ENCODE data around the gene C22orf15.

Gene C22orf15

DNA sequence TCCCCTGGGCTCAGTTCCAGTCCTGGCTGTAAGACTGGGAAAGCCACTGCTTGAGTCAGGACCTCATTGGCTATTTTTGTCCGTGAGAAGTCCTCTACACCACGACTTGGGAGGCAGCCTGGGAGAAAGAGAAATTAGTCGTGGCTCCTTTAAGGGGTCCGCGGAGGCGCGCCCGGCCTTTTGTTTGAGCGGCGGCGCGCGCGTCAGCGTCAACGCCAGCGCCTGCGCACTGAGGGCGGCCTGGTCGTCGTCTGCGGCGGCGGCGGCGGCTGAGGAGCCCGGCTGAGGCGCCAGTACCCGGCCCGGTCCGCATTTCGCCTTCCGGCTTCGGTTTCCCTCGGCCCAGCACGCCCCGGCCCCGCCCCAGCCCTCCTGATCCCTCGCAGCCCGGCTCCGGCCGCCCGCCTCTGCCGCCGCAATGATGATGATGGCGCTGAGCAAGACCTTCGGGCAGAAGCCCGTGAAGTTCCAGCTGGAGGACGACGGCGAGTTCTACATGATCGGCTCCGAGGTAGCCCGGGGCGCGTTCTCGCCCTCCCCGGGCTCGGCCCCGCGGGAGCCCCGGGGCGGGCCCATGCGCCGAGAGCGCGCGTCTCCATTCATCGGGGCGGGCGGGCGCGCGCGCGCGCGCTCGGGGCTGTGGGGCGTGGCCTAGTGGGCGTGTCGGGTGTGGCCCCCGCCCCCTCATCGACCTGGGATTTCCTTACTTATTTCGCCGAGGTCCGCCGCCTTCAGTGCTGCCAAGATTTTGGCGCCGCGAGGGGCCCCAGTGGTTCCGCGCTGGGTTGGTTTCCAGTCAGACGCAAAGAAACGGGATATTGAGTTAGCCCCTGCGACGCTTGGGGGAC, 24.2 kb downstream of the C22orf15 start, which contains the start of gene SMARCB1:
Gene SMARCB1 (plus strand): TSS at position 215 of the 848 bp plus-strand sequence. CDS start 204 bp downstream, at position 419.
- Mint-ChIP-seq H3K27ac (peak within 1 kb of the TSS; percentile 94), H3K4me3 (peak within 1 kb of the TSS; percentile 92), H3K27me3 (no peaks in the 10 kb centered on the region), H3K36me3 (ENCODE audit: low read depth) (peaks cover 9% of the 10 kb centered on the region), H3K4me1 (ENCODE audit: low read depth) (peaks cover 44% of the 10 kb centered on the region), H3K9me3 (no peaks in the 10 kb centered on the region)

GRCh38 chr22:23787600-23787896, 24.8 kb downstream of the C22orf15 start:
- Mint-ChIP-seq H3K4me3 (peak overlapping the region; percentile 92), H3K36me3 (ENCODE audit: low read depth) (peaks cover 15% of the 10 kb centered on the region), H3K27ac (peak overlapping the region; percentile 85), H3K27me3 (no peaks in the 10 kb centered on the region), H3K9me3 (no peaks in the 10 kb centered on the region), H3K4me1 (ENCODE audit: low read depth) (peaks cover 45% of the 10 kb centered on the region)

DNA sequence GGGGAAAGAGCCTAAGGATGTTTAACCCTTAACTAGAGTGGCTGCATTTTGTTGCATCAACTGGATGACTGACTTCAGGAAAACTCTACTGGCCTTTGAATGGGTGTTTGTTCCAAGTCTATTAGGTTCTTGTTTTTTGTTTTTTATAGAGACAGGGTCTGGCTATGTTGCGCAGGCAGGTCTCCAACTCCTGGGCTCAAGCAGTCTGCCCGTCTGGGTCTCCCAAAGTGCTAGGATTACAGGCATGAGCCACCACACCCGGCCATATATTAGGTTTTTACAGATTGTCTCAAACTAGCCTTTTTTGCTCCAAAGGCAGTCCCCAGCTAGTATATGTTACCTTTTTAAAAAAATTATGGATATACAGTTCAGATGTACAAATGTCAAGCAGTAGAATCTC, 25.1 kb downstream of the C22orf15 start:
- peaks cover 18% of the 10 kb centered on the region for H3K36me3 Mint-ChIP-seq (ENCODE audit: low read depth)
- H3K9me3 Mint-ChIP-seq = no peaks in the 10 kb centered on the region
- H3K4me3 Mint-ChIP-seq = peak overlapping the region; percentile 92
- peaks cover 46% of the 10 kb centered on the region for H3K4me1 Mint-ChIP-seq (ENCODE audit: low read depth)
- H3K27me3 Mint-ChIP-seq = no peaks in the 10 kb centered on the region
- peak overlapping the region; percentile 85 for H3K27ac Mint-ChIP-seq

DNA sequence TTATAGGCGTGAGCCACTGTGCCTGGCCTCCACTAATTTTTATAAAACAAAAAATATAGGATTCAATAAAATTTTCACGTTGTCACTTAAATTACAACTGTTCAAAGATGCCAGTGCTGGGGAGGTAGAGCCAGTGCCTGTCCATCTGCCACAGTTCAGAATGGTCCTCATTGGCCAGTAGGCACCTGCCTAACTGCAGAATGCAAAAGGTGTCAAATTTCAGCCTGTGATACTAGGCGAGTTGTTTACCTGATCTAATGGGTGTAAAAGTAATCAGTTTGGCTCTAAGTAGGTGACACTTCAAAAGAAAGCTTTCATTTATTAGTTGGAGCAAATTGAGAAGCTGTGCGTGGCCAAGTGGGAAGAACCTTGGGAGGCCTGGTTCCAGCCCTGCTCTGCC, 26.3 kb downstream of the C22orf15 start:
- Mint-ChIP-seq H3K9me3 (no peaks in the 10 kb centered on the region), H3K4me3 (peak overlapping the region; percentile 8), H3K27me3 (no peaks in the 10 kb centered on the region), H3K4me1 (ENCODE audit: low read depth) (peaks cover 46% of the 10 kb centered on the region), H3K36me3 (ENCODE audit: low read depth) (peaks cover 24% of the 10 kb centered on the region), H3K27ac (no peak overlapping the region)

DNA sequence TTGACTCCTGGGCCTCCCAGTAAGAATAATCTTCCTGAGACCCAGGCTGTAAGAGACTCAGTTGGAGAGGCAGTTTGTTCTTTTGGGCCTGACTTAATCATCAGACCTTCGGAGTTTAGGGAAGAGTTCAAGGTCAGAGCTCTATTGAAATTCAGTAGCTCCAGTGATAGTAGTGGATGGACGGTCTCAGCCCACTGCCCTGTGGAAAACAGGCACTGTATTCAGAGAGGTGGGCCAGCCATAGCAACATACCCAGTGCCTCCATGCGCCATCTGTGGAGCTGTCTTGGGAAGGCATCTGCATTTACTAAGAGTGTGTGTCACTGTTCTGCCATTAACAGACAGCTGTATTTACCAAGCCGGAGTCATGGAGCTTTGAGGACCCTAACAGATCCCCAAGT, 26.8 kb downstream of the C22orf15 start:
- Mint-ChIP-seq H3K27me3 (no peaks in the 10 kb centered on the region), H3K9me3 (no peaks in the 10 kb centered on the region), H3K36me3 (ENCODE audit: low read depth) (peaks cover 24% of the 10 kb centered on the region), H3K4me1 (ENCODE audit: low read depth) (peaks cover 41% of the 10 kb centered on the region), H3K27ac (no peak overlapping the region), H3K4me3 (peak overlapping the region; percentile 8)

DNA sequence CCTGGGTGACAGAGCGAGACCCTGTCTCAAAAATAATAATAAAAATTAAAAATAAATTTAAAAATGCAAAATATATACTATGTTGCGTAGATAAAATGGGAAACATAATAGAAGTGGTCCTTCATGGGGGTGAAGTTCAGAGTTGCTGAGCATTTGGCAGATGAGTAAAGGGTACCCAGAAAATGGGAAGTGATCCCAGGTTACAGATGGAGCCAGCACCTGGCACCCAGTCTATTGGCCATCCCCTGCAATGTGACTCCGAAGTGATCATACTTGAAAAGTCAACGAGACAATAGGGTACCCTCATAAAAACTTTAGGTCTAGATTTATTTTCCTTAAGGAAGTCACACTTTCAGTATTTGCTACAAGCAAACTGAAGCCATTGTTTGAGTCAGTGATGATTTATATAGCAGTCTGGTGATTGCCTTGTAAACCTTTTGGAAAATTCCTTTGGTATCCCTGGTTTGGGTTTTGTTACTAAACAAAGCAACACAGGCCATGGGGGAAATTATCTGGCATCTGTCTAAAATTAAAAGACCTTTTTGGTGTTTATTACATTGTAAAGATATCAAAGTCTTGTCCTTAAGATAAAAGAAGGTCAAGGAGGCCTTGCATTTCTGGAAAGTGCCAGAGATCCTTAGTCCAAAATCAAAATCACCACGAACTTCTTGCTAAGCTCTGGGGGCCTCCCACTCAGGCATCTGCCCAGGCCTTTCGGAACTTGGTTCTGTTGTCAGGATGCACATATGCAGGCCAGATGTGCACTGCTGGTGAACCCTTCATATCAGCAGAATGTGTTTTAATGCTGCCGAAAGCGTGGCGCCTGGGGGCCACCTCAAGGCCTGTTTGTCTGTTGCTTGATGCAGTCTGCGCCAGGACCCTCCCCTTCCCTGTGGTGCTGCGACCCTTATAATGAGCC, 28.3 kb downstream of the C22orf15 start:
- no peak overlapping the region for H3K4me3 Mint-ChIP-seq
- no peaks in the 10 kb centered on the region for H3K9me3 Mint-ChIP-seq
- H3K36me3 Mint-ChIP-seq (ENCODE audit: low read depth) = peaks cover 31% of the 10 kb centered on the region
- no peak overlapping the region for H3K27ac Mint-ChIP-seq
- H3K27me3 Mint-ChIP-seq = no peaks in the 10 kb centered on the region
- peaks cover 40% of the 10 kb centered on the region for H3K4me1 Mint-ChIP-seq (ENCODE audit: low read depth)

GRCh38 chr22:23791738-23792645, 29.2 kb downstream of the C22orf15 start:
- no peak overlapping the region for H3K4me3 Mint-ChIP-seq
- peaks cover 33% of the 10 kb centered on the region for H3K4me1 Mint-ChIP-seq (ENCODE audit: low read depth)
- no peaks in the 10 kb centered on the region for H3K9me3 Mint-ChIP-seq
- no peaks in the 10 kb centered on the region for H3K27me3 Mint-ChIP-seq
- H3K36me3 Mint-ChIP-seq (ENCODE audit: low read depth) = peaks cover 38% of the 10 kb centered on the region
- no peak overlapping the region for H3K27ac Mint-ChIP-seq

DNA sequence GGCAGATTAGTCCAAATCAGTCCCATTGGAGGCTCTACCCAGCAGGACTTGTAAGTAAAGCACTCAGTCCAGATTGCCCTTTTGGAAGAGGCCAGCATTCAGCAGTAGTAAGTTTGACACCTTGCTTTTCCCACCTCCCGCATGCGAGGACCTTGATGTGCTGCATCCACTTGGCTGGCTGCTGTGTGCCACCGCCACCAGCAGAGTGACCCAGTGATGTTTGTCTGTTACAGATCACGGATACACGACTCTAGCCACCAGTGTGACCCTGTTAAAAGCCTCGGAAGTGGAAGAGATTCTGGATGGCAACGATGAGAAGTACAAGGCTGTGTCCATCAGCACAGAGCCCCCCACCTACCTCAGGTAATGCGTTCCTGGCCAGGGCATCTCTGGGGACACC, 30.5 kb downstream of the C22orf15 start:
- Mint-ChIP-seq H3K27ac (no peak overlapping the region), H3K4me1 (ENCODE audit: low read depth) (peaks cover 25% of the 10 kb centered on the region), H3K27me3 (no peaks in the 10 kb centered on the region), H3K4me3 (no peak overlapping the region), H3K36me3 (ENCODE audit: low read depth) (peaks cover 45% of the 10 kb centered on the region), H3K9me3 (no peaks in the 10 kb centered on the region)

GRCh38 chr22:23796461-23796860, 33.7 kb downstream of the C22orf15 start:
- Mint-ChIP-seq H3K27ac (no peak overlapping the region), H3K4me3 (no peak overlapping the region), H3K4me1 (ENCODE audit: low read depth) (peaks cover 18% of the 10 kb centered on the region), H3K36me3 (ENCODE audit: low read depth) (peaks cover 57% of the 10 kb centered on the region), H3K9me3 (no peaks in the 10 kb centered on the region), H3K27me3 (no peaks in the 10 kb centered on the region)

GRCh38 chr22:23800297-23801237, 37.8 kb downstream of the C22orf15 start:
- H3K27me3 Mint-ChIP-seq = no peaks in the 10 kb centered on the region
- peaks cover 11% of the 10 kb centered on the region for H3K4me1 Mint-ChIP-seq (ENCODE audit: low read depth)
- H3K9me3 Mint-ChIP-seq = no peaks in the 10 kb centered on the region
- no peak overlapping the region for H3K27ac Mint-ChIP-seq
- H3K4me3 Mint-ChIP-seq = no peak overlapping the region
- peaks cover 63% of the 10 kb centered on the region for H3K36me3 Mint-ChIP-seq (ENCODE audit: low read depth)

DNA sequence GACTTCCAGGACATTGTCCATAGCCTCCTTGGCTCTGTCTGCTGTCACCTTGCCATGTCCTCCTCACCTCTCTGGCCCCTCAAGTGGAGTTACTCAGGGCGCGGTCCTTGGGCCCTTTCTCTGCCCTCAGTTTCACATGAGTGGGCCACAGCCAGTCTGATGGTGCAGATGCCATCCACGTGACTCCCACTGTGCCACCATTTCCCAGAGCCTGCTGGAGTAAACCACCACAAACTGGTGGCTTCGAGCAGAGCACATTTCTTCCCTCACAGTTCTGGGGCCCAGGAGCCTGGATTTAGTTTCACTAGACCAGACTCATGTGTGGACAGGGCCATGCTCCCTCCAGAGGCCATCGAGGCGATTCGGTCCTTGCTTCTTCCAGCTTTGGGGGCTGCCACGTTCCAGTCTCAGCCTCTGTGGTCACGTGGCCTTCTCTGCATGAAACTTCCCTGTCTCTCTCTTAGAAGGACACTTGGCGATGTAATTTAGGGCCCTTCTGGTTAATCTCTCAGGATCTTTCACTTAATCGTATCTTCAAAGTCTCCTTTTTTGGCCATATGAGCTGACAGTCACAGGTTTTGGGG, 38.5 kb downstream of the C22orf15 start:
- H3K9me3 Mint-ChIP-seq = no peaks in the 10 kb centered on the region
- H3K4me1 Mint-ChIP-seq (ENCODE audit: low read depth) = peaks cover 15% of the 10 kb centered on the region
- H3K36me3 Mint-ChIP-seq (ENCODE audit: low read depth) = peaks cover 66% of the 10 kb centered on the region
- no peak overlapping the region for H3K4me3 Mint-ChIP-seq
- no peaks in the 10 kb centered on the region for H3K27me3 Mint-ChIP-seq
- H3K27ac Mint-ChIP-seq = no peak overlapping the region

- no peaks in the 10 kb centered on the region for H3K9me3 Mint-ChIP-seq
- H3K4me3 Mint-ChIP-seq = no peak overlapping the region
- H3K27ac Mint-ChIP-seq = peak overlapping the region; percentile 21
- no peaks in the 10 kb centered on the region for H3K27me3 Mint-ChIP-seq
- peaks cover 15% of the 10 kb centered on the region for H3K4me1 Mint-ChIP-seq (ENCODE audit: low read depth)
- peaks cover 64% of the 10 kb centered on the region for H3K36me3 Mint-ChIP-seq (ENCODE audit: low read depth)
Observed at GRCh38 chr22:23801886-23802377, 39.1 kb downstream of the C22orf15 start.

Measured in stimulated activated naive CD8-positive, alpha-beta T cell treated with anti-CD3 and anti-CD28 coated beads, Interleukin-15, Interleukin-2, amounts not matched to agents 100 ng/mL and 50 ng/mL, for 24 hours (primary cell).